ENCODE results near the gene KAZN.
A peak's percentile ranks its signal among the peaks of the same experiment; 100 is the strongest.

The KAZN gene

GRCh38 chr1:15100121-15100879, 501.8 kb downstream of the KAZN start (continued):
- TF ChIP-seq PRDM10 (tag by site-specific recombination; IDR thresholded peaks at IDR 0.05) (peak; percentile 39; the same call in 1 of the 2 replicates), KLF7 (tag by site-specific recombination; IDR thresholded peaks at IDR 0.05; ENCODE audit: borderline replicate concordance) (no peak), ZBTB7A (tag by site-specific recombination; IDR thresholded peaks at IDR 0.05; ENCODE audit: low read depth) (peak; percentile 23; the same call in 1 of the 2 replicates), ZBTB20 (tag by site-specific recombination; IDR thresholded peaks at IDR 0.05) (no peak), ZNF391 (tag by site-specific recombination; IDR thresholded peaks at IDR 0.05; ENCODE audit: borderline replicate concordance, low read depth) (peak; percentile 48; the same call in 1 of the 2 replicates), ZNF404 (tag by site-specific recombination; IDR thresholded peaks at IDR 0.05) (no peak), ZEB2 (tag by site-specific recombination; IDR thresholded peaks at IDR 0.05) (0 out of 2 replicates have a peak, but pooled peaks have one; percentile 47)

DNA sequence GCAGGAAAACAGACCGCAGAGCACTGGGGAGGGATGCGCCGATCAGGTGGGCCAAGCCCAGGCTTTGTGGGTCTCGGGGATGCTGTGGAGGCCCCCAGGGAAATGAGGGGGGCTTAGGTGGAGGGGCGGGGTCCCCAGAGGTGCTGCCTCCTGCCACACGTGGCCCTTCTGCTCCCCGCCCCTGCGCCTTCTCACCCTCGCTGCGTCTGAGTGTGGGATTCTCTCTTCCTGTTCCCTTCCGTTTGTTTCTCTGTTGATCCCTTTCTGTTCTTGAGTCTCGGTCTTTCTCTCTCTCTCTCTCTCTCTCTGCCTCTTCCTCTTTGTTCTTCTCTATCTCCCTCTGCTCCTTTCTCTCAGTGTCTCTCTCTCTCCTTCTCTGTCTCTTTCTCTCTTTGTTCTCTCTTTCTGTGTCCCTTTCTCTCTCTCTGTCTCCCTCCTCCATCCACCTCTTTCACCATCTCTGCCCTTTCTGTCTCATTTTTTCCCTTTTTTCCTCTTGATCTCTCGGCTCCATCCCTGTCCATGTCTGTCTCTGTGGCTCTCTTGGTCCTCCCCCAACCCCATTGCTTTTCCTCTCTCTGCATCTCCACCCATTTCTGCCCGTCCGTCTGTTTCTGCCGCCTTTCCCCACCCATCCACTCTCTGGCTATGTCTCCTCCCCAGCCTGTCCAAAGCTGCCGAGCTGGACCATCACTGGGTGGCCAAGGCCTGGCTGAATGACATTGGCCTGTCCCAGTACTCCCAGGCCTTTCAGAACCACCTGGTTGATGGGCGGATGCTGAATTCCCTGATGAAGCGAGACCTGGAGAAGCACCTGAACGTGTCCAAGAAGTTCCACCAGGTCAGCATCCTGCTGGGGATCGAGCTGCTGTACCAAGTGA, 502.6 kb downstream of the KAZN start:
- ChIA-PET CTCF (interaction anchor here (0.6 to 1.1 kb wide), 3 partner anchors 23 to 183 kb away, joined by 3 to 6 read pairs (median 3); no protein-coding TSS in a partner anchor), POLR2A (no interaction called here)
- Histone ChIP-seq H3K36me3 (ENCODE audit: control insufficient read depth in 2 of 2, insufficient read depth in 1 of 2, low read length in 2 of 2) (no peaks in the 10 kb centered on the region), H3K4me1 (ENCODE audit: control insufficient read depth, insufficient read depth, low read length) (no peaks in the 10 kb centered on the region), H3K27ac (ENCODE audit: extremely low read depth, low read depth, low read length) (no peak overlapping the region), H3K9me3 (ENCODE audit: control insufficient read depth, insufficient read depth, low read depth, low read length) (no peaks in the 10 kb centered on the region), H3K4me3 (ENCODE audit: low read depth, low read length) (no peak overlapping the region)
- TF ChIP-seq ZNF239 (tag by site-specific recombination; IDR thresholded peaks at IDR 0.05): no peak
- TF ChIP-seq PRDM1 (tag by site-specific recombination; IDR thresholded peaks at IDR 0.05): peak; percentile 77
- no peak for TF ChIP-seq ZBTB21 (tag by site-specific recombination; IDR thresholded peaks at IDR 0.05)
- TF ChIP-seq KLF10 (tag by site-specific recombination; IDR thresholded peaks at IDR 0.05): no peak
- TF ChIP-seq ZNF394 (tag by site-specific recombination; IDR thresholded peaks at IDR 0.05; ENCODE audit: borderline replicate concordance): no peak
- TF ChIP-seq ZNF791 (tag by site-specific recombination; IDR thresholded peaks at IDR 0.05): no peak
- TF ChIP-seq ZNF701 (tag by site-specific recombination; IDR thresholded peaks at IDR 0.05): no peak
- TF ChIP-seq ZNF18 (tag by site-specific recombination; IDR thresholded peaks at IDR 0.05): no peak
- peak; percentile 73 for TF ChIP-seq ZNF596 (tag by site-specific recombination; IDR thresholded peaks at IDR 0.05)

- no peak overlapping the region for H3K27ac ChIP-seq (ENCODE audit: extremely low read depth, low read depth, low read length)
- no peak for TF ChIP-seq TCF7L2 (IDR thresholded peaks at IDR 0.05; ENCODE audit: borderline replicate concordance, low read depth, low read length)
- peak; percentile 73 for TF ChIP-seq PRDM10 (tag by site-specific recombination; IDR thresholded peaks at IDR 0.05)
- ChIA-PET CTCF (interaction anchor here (0.6 to 1.1 kb wide), 3 partner anchors 24 to 183 kb away, joined by 3 to 6 read pairs (median 3); no protein-coding TSS in a partner anchor), POLR2A (no interaction called here)
- no peaks in the 10 kb centered on the region for H3K9me3 ChIP-seq (ENCODE audit: control insufficient read depth, insufficient read depth, low read depth, low read length)
- no peaks in the 10 kb centered on the region for H3K36me3 ChIP-seq (ENCODE audit: control insufficient read depth in 2 of 2, insufficient read depth in 1 of 2, low read length in 2 of 2)
- no peak overlapping the region for H3K4me3 ChIP-seq (ENCODE audit: low read depth, low read length)
- H3K4me1 ChIP-seq (ENCODE audit: control insufficient read depth, insufficient read depth, low read length): no peaks in the 10 kb centered on the region
These were observed 503.3 kb downstream of the KAZN start for GRCh38 chr1:15101801-15102200.

All from HEK293 (cell line).